GM23248 (cell line): ENCODE data around the gene CEP78.

Experiments used
- EZH2 ChIP-seq: fragments of 200-600 bp; sonication (generic); IDR thresholded peaks from 2 replicates; pipeline ENCODE4 v1.6.1; 2018; ENCODE audit warnings: antibody characterized with exemption, mild to moderate bottlenecking; ENCODE audit not compliant: insufficient read depth, poor library complexity, severe bottlenecking
- EZH2phosphoT487 ChIP-seq: fragments of 200-600 bp; sonication (generic); IDR thresholded peaks from 2 replicates; pipeline ENCODE4 v1.6.1; 2018; ENCODE audit warnings: antibody characterized with exemption, moderate library complexity, mild to moderate bottlenecking, low read depth; ENCODE audit not compliant: insufficient read depth

DNA sequence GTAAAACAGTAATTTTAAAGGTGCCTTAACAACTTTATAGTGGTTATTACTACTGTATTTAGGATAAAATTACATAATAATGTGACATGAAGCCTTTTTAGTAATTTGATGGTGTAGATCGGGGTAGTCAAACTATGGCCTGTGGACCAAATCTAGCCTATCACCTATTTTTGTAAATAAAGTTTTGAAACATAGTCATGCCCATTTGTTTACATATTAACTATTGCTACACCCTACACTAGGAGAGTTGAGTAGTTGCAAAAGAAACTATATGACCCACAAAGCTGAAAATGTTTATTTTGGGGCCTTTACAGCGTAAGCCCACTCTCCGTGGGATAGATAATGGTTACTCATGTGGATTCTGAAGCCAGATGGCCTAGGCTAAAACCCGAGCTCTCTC is 6.2 kb downstream of the CEP78 start:
- TF ChIP-seq EZH2phosphoT487: no peak
- TF ChIP-seq EZH2: no peak
